Measurements from ENCODE around the gene ACTN3.
"Not testable (repeated sequence)": the region's sequence is repeated elsewhere in the genome, so short reads cannot be mapped to it uniquely, and the experiment has no call there.

ACTN3 gene

GRCh38 chr11:66598993-66599392, 52.3 kb downstream of the ACTN3 start:
- TF ChIP-seq, protein P1, sequence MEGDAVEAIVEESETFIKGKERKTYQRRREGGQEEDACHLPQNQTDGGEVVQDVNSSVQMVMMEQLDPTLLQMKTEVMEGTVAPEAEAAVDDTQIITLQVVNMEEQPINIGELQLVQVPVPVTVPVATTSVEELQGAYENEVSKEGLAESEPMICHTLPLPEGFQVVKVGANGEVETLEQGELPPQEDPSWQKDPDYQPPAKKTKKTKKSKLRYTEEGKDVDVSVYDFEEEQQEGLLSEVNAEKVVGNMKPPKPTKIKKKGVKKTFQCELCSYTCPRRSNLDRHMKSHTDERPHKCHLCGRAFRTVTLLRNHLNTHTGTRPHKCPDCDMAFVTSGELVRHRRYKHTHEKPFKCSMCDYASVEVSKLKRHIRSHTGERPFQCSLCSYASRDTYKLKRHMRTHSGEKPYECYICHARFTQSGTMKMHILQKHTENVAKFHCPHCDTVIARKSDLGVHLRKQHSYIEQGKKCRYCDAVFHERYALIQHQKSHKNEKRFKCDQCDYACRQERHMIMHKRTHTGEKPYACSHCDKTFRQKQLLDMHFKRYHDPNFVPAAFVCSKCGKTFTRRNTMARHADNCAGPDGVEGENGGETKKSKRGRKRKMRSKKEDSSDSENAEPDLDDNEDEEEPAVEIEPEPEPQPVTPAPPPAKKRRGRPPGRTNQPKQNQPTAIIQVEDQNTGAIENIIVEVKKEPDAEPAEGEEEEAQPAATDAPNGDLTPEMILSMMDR (IDR thresholded peaks at IDR 0.05; ENCODE audit: borderline replicate concordance, insufficient read depth, low read depth, low read length), result no peak
- no peak overlapping the region for H3K4me3 ChIP-seq (ENCODE audit: low read depth, low read length)

DNA sequence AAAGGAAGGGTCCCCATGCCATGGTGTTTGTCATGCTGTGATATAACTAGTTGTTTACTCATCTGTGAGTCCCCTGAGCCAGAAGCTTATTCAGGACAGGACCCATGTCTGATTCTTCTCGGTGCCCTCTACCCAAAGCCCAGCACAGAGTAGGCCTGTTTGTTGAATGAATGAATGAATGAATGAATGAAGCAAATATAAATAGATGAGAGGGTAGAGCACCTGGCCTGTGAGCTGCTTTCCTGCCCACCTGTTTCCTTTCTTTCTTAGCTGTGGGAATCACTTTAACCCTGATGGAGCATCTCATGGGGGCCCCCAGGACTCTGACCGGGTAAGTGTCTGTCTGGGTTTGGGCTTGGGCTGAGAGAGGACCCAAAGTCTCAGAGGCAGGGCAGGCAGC, 53.5 kb downstream of the ACTN3 start:
- H3K4me3 ChIP-seq (ENCODE audit: low read depth, low read length), result no peak overlapping the region
- TF ChIP-seq, protein P1 (IDR thresholded peaks at IDR 0.05; ENCODE audit: borderline replicate concordance, insufficient read depth, low read depth, low read length), result no peak

GRCh38 chr11:66600631-66601233, 54.0 kb downstream of the ACTN3 start:
- no peak overlapping the region for H3K4me3 ChIP-seq (ENCODE audit: low read depth, low read length)
- TF ChIP-seq, protein P1 (IDR thresholded peaks at IDR 0.05; ENCODE audit: borderline replicate concordance, insufficient read depth, low read depth, low read length), result no peak

- no peak overlapping the region for H3K4me3 ChIP-seq (ENCODE audit: low read depth, low read length)
- TF ChIP-seq, protein P1 (IDR thresholded peaks at IDR 0.05; ENCODE audit: borderline replicate concordance, insufficient read depth, low read depth, low read length), result no peak
Observed at GRCh38 chr11:66603072-66603471, 56.4 kb downstream of the ACTN3 start.

DNA sequence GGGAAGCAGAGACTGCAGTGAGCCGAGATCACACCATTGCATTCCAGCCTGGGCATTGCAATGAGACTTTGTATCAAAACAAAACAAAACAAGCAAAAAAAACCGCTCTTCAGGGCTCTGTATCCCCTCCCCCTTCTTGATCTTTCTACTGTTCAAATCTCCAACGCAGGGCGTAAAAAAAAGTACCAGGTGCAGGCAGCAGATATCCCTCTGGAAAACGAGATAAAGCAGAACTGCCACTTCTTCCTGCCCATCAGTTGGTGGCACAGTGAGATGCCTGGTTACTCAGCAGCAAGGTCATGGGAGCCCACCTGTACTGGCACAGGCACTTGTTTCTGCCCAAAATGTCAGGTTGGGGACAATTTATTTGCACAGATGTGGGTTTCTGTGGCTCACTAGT, 57.5 kb downstream of the ACTN3 start:
- TF ChIP-seq, protein P1 (IDR thresholded peaks at IDR 0.05; ENCODE audit: borderline replicate concordance, insufficient read depth, low read depth, low read length), result no peak
- no peak overlapping the region for H3K4me3 ChIP-seq (ENCODE audit: low read depth, low read length)

GRCh38 chr11:66606608-66607007, 59.9 kb downstream of the ACTN3 start:
- not testable (repeated sequence) for H3K4me3 ChIP-seq (ENCODE audit: low read depth, low read length)

DNA sequence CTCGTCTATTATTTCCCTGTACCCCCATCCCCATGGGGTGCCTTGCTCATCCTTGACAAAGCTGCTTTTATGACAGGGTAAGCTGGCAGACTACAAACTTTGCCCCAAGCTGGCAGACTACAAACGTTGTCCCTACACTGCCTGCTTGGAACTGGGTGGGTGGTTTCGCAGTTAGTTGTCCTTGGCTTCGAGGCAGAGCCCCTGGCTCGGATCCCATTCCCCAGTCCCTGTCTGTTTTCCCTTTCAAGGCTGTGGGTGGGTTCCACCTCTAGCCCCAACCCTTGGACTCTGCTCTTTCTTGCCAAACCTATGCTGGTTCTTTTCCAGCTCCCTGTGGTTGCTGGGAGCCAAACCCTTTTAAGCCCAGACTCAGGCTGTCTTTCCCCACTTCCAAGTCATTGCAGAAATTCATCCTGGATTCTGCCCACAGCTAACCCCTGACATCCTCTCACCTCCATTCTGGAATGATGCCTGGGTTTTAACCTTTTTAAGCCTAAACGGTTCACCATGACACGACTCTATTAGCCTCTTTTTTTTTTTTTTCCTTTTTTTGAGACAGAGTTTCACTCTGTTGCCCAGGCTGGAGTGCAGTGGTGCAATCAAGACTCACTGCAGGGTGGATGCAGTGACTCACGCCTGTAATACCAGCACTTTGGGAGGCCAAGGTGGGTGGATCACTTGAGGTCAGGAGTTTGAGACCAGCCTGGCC, 60.6 kb downstream of the ACTN3 start:
- TF ChIP-seq, protein P1 (IDR thresholded peaks at IDR 0.05; ENCODE audit: borderline replicate concordance, insufficient read depth, low read depth, low read length), result no peak
- H3K4me3 ChIP-seq (ENCODE audit: low read depth, low read length), result no peak overlapping the region

Measured in GM12875 (cell line).